A549 (cell line): ENCODE measurements around the gene SMARCA1. TPM values are rescaled to one million over a fixed set of nuclear protein-coding genes. Genes with fewer than 3 reads are reported as not detected.
A peak's percentile ranks its signal among the peaks of the same experiment; 100 is the strongest.

Experiments used
- ATAC-seq, 2 experiments: fragments of 200-7000 bp in 1 of 2; fragments of >200 bp in 1 of 2; cut with Nextera tagmentation in 1 of 2; cut with Tn5 transposase in 1 of 2; 3 replicates each; pipeline versions ENCODE4 v1.8.0 to v1.9.1; 2018 to 2020; ENCODE audit warnings: mild to moderate bottlenecking in 1 of 2, moderate library complexity in 1 of 2
- CTCF ChIA-PET: fragments of 300-600 bp; sonication (Branson Sonifier 250); formaldehyde crosslinking; extraction: SDS; loops from one replicate; lab custom pipeline; 2021; ENCODE audit warnings: antibody characterized with exemption, inconsistent platforms; lab: Yijun Ruan, JAX
- POLR2A ChIA-PET: fragments of 350-600 bp; formaldehyde crosslinking; extraction: SDS; loops from one replicate; lab custom pipeline; 2021; ENCODE audit warnings: antibody characterized with exemption, inconsistent platforms; lab: Yijun Ruan, JAX
- DNase-seq, 2 experiments: peaks; one replicate each; pipeline versions ENCODE4 v3.0.0 to v3.0.0-alpha.2; 2011 to 2016; ENCODE audit warnings: low read depth in 1 of 2, low spot score in 1 of 2
- FAIRE-seq: peaks from 2 replicates; lab custom pipeline; 2011; peaks lifted over from hg19 to GRCh38; lab: Jason Lieb, UNC
- H3K27ac ChIP-seq, 2 experiments: fragments of >200 bp; sonication (Bioruptor Twin); formaldehyde crosslinking; 3 replicates each; pipeline ENCODE4 v1.5.1; 2016 to 2017
- H3K4me1 ChIP-seq: fragments of >200 bp; sonication (Bioruptor Twin); formaldehyde crosslinking; 3 replicates; pipeline ENCODE4 v1.6.1; 2016
- H3K4me2 ChIP-seq: fragments of >200 bp; sonication (Bioruptor Twin); formaldehyde crosslinking; 3 replicates; pipeline ENCODE4 v1.6.1; 2016
- H3K4me3 ChIP-seq: fragments of >200 bp; sonication (Bioruptor Twin); formaldehyde crosslinking; 3 replicates; pipeline ENCODE4 v1.5.1; 2016
- H3K9me3 ChIP-seq: fragments of >200 bp; sonication (Bioruptor Twin); formaldehyde crosslinking; 3 replicates; pipeline ENCODE4 v1.6.1; 2016
- CBX8 ChIP-seq: fragments of 200-600 bp; sonication (generic); IDR thresholded peaks from 2 replicates; pipeline ENCODE4 v1.6.1; 2016
- CHD2 ChIP-seq: fragments of 150-350 bp; IDR thresholded peaks from 2 replicates; pipeline ENCODE4 v1.6.1; 2014; ENCODE audit warnings: low read length; ENCODE audit not compliant: partially characterized antibody
- CHD4 ChIP-seq: fragments of 200-600 bp; sonication (generic); IDR thresholded peaks from 2 replicates; pipeline ENCODE4 v1.6.1; 2016; ENCODE audit warnings: antibody characterized with exemption, mild to moderate bottlenecking, borderline replicate concordance
- EHF ChIP-seq: fragments of 250-450 bp; sonication (Bioruptor Pico); IDR thresholded peaks from 2 replicates; pipeline ENCODE4 v1.5.0; 2020; ENCODE audit warnings: mild to moderate bottlenecking
- GATA3 ChIP-seq: IDR thresholded peaks from 2 replicates; pipeline ENCODE4 v1.6.1; 2012; ENCODE audit warnings: borderline replicate concordance
- HDAC2 ChIP-seq: fragments of 200-600 bp; sonication (generic); IDR thresholded peaks from 2 replicates; pipeline ENCODE4 v1.6.1; 2016
- JUNB ChIP-seq: fragments of >200 bp; sonication (Bioruptor Twin); formaldehyde crosslinking; IDR thresholded peaks from 2 replicates; pipeline ENCODE4 v1.6.1; 2016
- MAZ ChIP-seq: fragments of 150-350 bp; IDR thresholded peaks from 2 replicates; pipeline ENCODE4 v1.6.1; 2014; ENCODE audit warnings: antibody characterized with exemption, low read depth, low read length, borderline replicate concordance
- RAD21 ChIP-seq, 2 experiments: fragments of >200 bp in 1 of 2; sonication (Bioruptor Twin) in 1 of 2; formaldehyde crosslinking in 1 of 2; IDR thresholded peaks in 1 of 2; conservative IDR thresholded peaks in 1 of 2; 2 replicates in 1 of 2; 3 replicates in 1 of 2; pipeline ENCODE4 v1.6.1; 2012 to 2018; ENCODE audit warnings: inconsistent platforms in 1 of 2
- ZNF302 ChIP-seq: fragments of 250-450 bp; sonication (Bioruptor Pico); IDR thresholded peaks from 2 replicates; pipeline ENCODE4 v1.9.0; 2021; ENCODE audit warnings: inconsistent platforms, mild to moderate bottlenecking, moderate library complexity
- WGBS: methylation state at CpG from one replicate; pipeline ENCODE4 v1.1.6; 2017; ENCODE audit errors: missing lambda C conversion rate; 5-methylcytosine and 5-hydroxymethylcytosine counted together
- polyA plus RNA-seq, 4 experiments: library from polyadenylated mRNA; depleted of rRNA in 3 of 4; stranded (reverse); fragments of >200 nt; fragmentation: RNase III in 1 of 4; extraction: RNeasy Plus Mini Kit Qiagen cat#74134 plus additional on column Dnase treatment in 1 of 4; gene quantifications; 2 replicates in 3 of 4; 3 replicates in 1 of 4; pipeline ENCODE4 v1.2.3, GENCODE V29; 2011 to 2017
- TF ChIP-seq, protein P1 (sequence below): fragments of 450-650 bp; IDR thresholded peaks from 2 replicates; pipeline ENCODE4 v1.6.1; 2014; ENCODE audit warnings: antibody characterized with exemption
- TF ChIP-seq, protein P2 (sequence below): fragments of >200 bp; sonication (Bioruptor Twin); formaldehyde crosslinking; IDR thresholded peaks from 3 replicates; pipeline ENCODE4 v1.5.1; 2016
- TF ChIP-seq, protein P3 (sequence below): fragments of 150-350 bp; IDR thresholded peaks from 2 replicates; pipeline ENCODE4 v1.6.1; 2014; ENCODE audit warnings: low read depth, mild to moderate bottlenecking, low read length

SMARCA1 gene
- polyA plus RNA-seq, 2 of the 4 experiments (the other 2 are of a cell fraction), result 72.4 to 77.2 TPM

DNA sequence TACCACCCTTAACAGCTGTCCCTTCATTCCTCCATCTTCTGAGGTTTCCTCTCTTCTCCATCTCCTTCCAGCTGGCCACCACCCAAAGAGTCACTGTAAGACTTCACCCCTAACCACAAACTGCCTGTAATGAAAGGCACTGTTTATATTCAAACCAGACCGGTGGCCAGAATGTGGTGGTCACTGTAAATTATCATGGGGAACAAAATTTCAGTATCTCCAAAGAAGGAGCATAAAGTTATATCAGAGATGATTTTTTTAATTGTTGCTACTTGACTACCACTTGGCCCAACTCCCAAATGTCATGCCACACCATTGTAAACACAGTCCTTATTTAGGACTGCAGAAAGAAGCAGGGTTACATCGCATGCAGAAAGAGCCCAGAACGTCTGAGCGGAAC lies 44.8 kb downstream of the SMARCA1 start:
- FAIRE-seq (no peak), DNase-seq (no peak), ATAC-seq (no peak)
- ChIA-PET CTCF (no interaction called here), POLR2A (no interaction called here)
- no peak overlapping the region for H3K4me3 ChIP-seq
- WGBS, result 94% methylated on average over 4 of the region's 4 CpGs
- no peaks in the 10 kb centered on the region for H3K4me1 ChIP-seq
- H3K27ac ChIP-seq, result no peak overlapping the region
- H3K4me2 ChIP-seq, result no peak overlapping the region
- TF ChIP-seq, protein P1, sequence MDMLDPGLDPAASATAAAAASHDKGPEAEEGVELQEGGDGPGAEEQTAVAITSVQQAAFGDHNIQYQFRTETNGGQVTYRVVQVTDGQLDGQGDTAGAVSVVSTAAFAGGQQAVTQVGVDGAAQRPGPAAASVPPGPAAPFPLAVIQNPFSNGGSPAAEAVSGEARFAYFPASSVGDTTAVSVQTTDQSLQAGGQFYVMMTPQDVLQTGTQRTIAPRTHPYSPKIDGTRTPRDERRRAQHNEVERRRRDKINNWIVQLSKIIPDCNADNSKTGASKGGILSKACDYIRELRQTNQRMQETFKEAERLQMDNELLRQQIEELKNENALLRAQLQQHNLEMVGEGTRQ, result no peak
- TF ChIP-seq JUNB, result no peak
- no peaks in the 10 kb centered on the region for H3K9me3 ChIP-seq

DNA sequence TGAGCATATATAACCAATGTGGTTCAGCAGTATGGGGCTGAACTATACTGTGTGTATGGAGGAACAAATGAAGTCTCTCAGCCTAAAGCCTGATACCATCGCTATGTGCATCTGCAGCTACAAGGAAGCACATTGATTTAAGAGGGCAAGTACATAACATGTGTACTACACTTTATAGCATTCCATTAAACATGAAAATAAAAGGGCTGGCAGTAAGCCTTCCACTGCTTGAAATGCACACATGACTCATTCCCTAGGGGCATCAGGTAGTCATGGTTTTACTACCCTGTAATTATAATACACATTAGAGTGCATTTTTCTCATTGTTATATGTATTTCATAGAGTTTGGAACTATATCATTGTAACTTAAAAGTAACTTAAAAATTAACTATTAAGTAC lies 51.2 kb downstream of the SMARCA1 start:
- Histone ChIP-seq H3K9me3 (no peaks in the 10 kb centered on the region), H3K4me3 (no peak overlapping the region), H3K4me2 (no peak overlapping the region)
- DNase-seq (no peak), FAIRE-seq (peak; percentile 39)
- TF ChIP-seq HDAC2 (no peak), GATA3 (no peak), MAZ (no peak), RAD21 (conservative IDR thresholded peaks at IDR 0.05 in 1 of 2, IDR thresholded peaks at IDR 0.05 in 1 of 2) (no peak), EHF (CRISPR knock-in tag) (no peak), ZNF302 (CRISPR knock-in tag) (no peak), JUNB (no peak), CHD2 (no peak)
- TF ChIP-seq, protein P1, result no peak
- TF ChIP-seq, all 56 proteins: peak for 0
- 78% methylated on average over 1 of the region's 1 CpG for WGBS
- Histone ChIP-seq H3K4me1 (no peaks in the 10 kb centered on the region), H3K27ac (no peak overlapping the region)
- ChIA-PET CTCF (no interaction called here), POLR2A (no interaction called here)
- ATAC-seq, result peak in 1 of 2 experiments; percentile 27; a peak in 1 of 6 replicates

DNA sequence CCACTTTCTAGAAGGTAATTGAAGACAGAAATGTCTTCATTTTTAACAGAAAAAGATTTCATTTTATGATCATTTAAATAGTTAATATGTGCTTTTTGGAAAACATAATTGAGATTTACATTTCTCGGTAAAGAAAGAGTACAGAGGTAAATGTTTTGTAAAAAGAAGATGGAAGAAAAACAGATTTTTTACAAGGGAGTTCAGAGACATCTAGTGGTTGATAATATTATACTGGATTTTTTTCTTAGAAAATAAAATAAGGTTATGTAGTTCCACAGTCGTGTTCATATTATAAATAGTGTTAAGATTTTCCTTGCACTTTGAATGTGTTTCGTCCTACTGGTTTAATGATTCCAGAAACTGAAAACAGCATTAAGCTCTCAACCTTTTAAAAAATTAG lies 60.6 kb downstream of the SMARCA1 start:
- POLR2A ChIA-PET, result no interaction called here
- DNase-seq, result peak in 1 of 2 experiments; percentile 5

More for the DNA sequence above, 60.6 kb downstream of the SMARCA1 start:
- no peaks in the 10 kb centered on the region for H3K4me1 ChIP-seq
- CTCF ChIA-PET, result interaction anchor here (1.6 kb wide), 1 partner anchor 10 kb away, joined by 5 read pairs; no protein-coding TSS in a partner anchor
- H3K4me2 ChIP-seq, result no peak overlapping the region
- TF ChIP-seq, protein P2, sequence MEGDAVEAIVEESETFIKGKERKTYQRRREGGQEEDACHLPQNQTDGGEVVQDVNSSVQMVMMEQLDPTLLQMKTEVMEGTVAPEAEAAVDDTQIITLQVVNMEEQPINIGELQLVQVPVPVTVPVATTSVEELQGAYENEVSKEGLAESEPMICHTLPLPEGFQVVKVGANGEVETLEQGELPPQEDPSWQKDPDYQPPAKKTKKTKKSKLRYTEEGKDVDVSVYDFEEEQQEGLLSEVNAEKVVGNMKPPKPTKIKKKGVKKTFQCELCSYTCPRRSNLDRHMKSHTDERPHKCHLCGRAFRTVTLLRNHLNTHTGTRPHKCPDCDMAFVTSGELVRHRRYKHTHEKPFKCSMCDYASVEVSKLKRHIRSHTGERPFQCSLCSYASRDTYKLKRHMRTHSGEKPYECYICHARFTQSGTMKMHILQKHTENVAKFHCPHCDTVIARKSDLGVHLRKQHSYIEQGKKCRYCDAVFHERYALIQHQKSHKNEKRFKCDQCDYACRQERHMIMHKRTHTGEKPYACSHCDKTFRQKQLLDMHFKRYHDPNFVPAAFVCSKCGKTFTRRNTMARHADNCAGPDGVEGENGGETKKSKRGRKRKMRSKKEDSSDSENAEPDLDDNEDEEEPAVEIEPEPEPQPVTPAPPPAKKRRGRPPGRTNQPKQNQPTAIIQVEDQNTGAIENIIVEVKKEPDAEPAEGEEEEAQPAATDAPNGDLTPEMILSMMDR, result peak; percentile 35; the same call in 2 of the 3 replicates
- TF ChIP-seq RAD21 (conservative IDR thresholded peaks at IDR 0.05 in 1 of 2, IDR thresholded peaks at IDR 0.05 in 1 of 2) (peak in 1 of 2 experiments; percentile 20; a peak in 1 of 5 replicates), CHD4 (no peak), CBX8 (no peak)
- TF ChIP-seq, protein P1, result no peak
- TF ChIP-seq, protein P3, sequence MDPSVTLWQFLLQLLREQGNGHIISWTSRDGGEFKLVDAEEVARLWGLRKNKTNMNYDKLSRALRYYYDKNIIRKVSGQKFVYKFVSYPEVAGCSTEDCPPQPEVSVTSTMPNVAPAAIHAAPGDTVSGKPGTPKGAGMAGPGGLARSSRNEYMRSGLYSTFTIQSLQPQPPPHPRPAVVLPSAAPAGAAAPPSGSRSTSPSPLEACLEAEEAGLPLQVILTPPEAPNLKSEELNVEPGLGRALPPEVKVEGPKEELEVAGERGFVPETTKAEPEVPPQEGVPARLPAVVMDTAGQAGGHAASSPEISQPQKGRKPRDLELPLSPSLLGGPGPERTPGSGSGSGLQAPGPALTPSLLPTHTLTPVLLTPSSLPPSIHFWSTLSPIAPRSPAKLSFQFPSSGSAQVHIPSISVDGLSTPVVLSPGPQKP, result no peak
- TF ChIP-seq, all 56 proteins: peak for 2
- no peaks in the 10 kb centered on the region for H3K9me3 ChIP-seq
- peak; percentile 32 for FAIRE-seq
- no peak overlapping the region for H3K4me3 ChIP-seq
- H3K27ac ChIP-seq, result no peak overlapping the region
- ATAC-seq, result no peak
- WGBS, result 50% methylated on average over 3 of the region's 3 CpGs
